ENCODE measurements around the gene SERPINA10.

SERPINA10 gene

GRCh38 chr14:94314890-94315289 lies 21.8 kb upstream of the SERPINA10 start:
- no peak for DNase-seq (ENCODE audit: low read depth in 1 of 2, low spot score in 1 of 2)
- Histone ChIP-seq H3K27me3 (ENCODE audit: insufficient read depth, poor library complexity, severe bottlenecking) (no peaks in the 10 kb centered on the region), H3K27ac (replicated peaks) (no peak overlapping the region), H3K4me3 (replicated peaks; ENCODE audit: insufficient read depth, low read length) (no peak overlapping the region)
- no peak for TF ChIP-seq POLR2AphosphoS5 (IDR thresholded peaks at IDR 0.05; ENCODE audit: low read depth)
- no peak for TF ChIP-seq CTCF (IDR thresholded peaks at IDR 0.05; ENCODE audit: insufficient read depth, low read length)

DNA sequence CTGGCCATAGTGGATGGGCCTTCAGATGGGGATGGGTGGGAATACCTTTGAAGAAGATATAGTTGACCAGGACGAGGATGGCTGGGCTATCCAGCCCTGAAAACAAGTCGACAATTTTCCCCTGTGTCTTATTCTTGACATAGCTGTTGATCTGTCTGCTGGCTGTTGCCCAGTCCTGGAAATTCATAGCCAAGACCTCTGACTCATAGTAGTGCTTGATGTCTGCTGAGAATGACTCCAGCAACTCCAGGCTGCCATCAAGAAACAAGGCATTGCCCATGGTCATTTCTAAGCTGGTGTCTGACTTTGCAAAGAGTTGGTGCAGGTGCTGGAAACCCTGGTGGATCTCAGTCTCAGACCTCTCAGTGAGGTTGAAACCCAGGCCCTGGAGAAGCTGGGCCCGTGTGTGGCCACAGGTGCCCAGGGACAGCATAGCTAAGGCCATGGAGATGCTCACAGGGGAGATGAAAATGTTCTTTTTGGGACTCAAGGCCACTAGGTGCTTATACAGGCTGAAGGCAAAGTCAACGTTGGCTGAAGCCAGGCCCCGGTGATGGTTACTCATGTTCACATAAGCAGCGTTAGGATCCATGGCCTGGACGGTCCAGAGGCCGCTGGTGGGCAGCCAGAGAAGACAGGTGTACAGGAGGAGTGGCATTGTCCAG lies 21.1 kb upstream of the SERPINA10 start:
- H3K4me3 ChIP-seq (replicated peaks; ENCODE audit: insufficient read depth, low read length), result no peak overlapping the region
- H3K27ac ChIP-seq (replicated peaks), result no peak overlapping the region
- no peak for DNase-seq (ENCODE audit: low read depth in 1 of 2, low spot score in 1 of 2)
- no peaks in the 10 kb centered on the region for H3K27me3 ChIP-seq (ENCODE audit: insufficient read depth, poor library complexity, severe bottlenecking)
- no peak for TF ChIP-seq POLR2AphosphoS5 (IDR thresholded peaks at IDR 0.05; ENCODE audit: low read depth)
- TF ChIP-seq GABPA (IDR thresholded peaks at IDR 0.05; ENCODE audit: low read depth), result no peak
- TF ChIP-seq CTCF (IDR thresholded peaks at IDR 0.05; ENCODE audit: insufficient read depth, low read length), result no peak
- no peak for TF ChIP-seq REST (IDR thresholded peaks at IDR 0.05; ENCODE audit: insufficient replicate concordance, low read depth)
- TF ChIP-seq SPI1 (IDR thresholded peaks at IDR 0.05; ENCODE audit: borderline replicate concordance, low read depth), result no peak

GRCh38 chr14:94312481-94313246 lies 19.6 kb upstream of the SERPINA10 start:
- no peak for TF ChIP-seq SPI1 (IDR thresholded peaks at IDR 0.05; ENCODE audit: borderline replicate concordance, low read depth)
- no peak for TF ChIP-seq GABPA (IDR thresholded peaks at IDR 0.05; ENCODE audit: low read depth)
- TF ChIP-seq CTCF (IDR thresholded peaks at IDR 0.05; ENCODE audit: insufficient read depth, low read length), result no peak
- no peak for TF ChIP-seq REST (IDR thresholded peaks at IDR 0.05; ENCODE audit: insufficient replicate concordance, low read depth)
- no peak for TF ChIP-seq POLR2AphosphoS5 (IDR thresholded peaks at IDR 0.05; ENCODE audit: low read depth)
- DNase-seq (ENCODE audit: low read depth in 1 of 2, low spot score in 1 of 2), result no peak
- no peaks in the 10 kb centered on the region for H3K27me3 ChIP-seq (ENCODE audit: insufficient read depth, poor library complexity, severe bottlenecking)
- no peak overlapping the region for H3K27ac ChIP-seq (replicated peaks)
- H3K4me3 ChIP-seq (replicated peaks; ENCODE audit: insufficient read depth, low read length), result no peak overlapping the region

Data from HL-60 (cell line).